GM12878 (cell line): ENCODE results near the gene CSMD2. TPM values are rescaled to one million over a fixed set of nuclear protein-coding genes. Genes with fewer than 3 reads are reported as not detected.

Source experiments
- ATAC-seq: fragments of 200-7000 bp; cut with Tn5 transposase; 3 replicates; pipeline ENCODE4 v1.9.1; 2020; ENCODE audit warnings: mild to moderate bottlenecking, moderate library complexity
- BruUV-seq: library from RNA; stranded (reverse); fragments of 400-500 nt; replicated peaks from 2 replicates; lab custom pipeline; 2021; lab: Mats Ljungman, UMichigan
- CTCF ChIA-PET: fragments of 300-600 bp; sonication (Branson Sonifier 250); formaldehyde crosslinking; extraction: SDS; loops from one replicate; lab custom pipeline; 2021; ENCODE audit warnings: inconsistent platforms; lab: Yijun Ruan, JAX
- POLR2A ChIA-PET: fragments of 350-600 bp; formaldehyde crosslinking; extraction: SDS; loops from one replicate; lab custom pipeline; 2021; ENCODE audit warnings: inconsistent platforms; lab: Charles Lee
- RAD21 ChIA-PET: fragments of 300-600 bp; sonication (Branson Sonifier 250); formaldehyde crosslinking; loops from one replicate; lab custom pipeline; 2023; ENCODE audit warnings: antibody characterized with exemption; ENCODE audit not compliant: unreplicated experiment; lab: Charles Lee
- SMC1A ChIA-PET: fragments of 300-600 bp; sonication (Branson Sonifier 250); formaldehyde crosslinking; loops from one replicate; lab custom pipeline; 2023; ENCODE audit not compliant: unreplicated experiment, uncharacterized antibody; lab: Charles Lee
- DNase-seq: peaks from one replicate; pipeline ENCODE4 v3.0.0-alpha.2; 2011; ENCODE audit warnings: low read depth, low spot score
- FAIRE-seq: peaks from 3 replicates; lab custom pipeline; 2011; peaks lifted over from hg19 to GRCh38; lab: Jason Lieb, UNC
- H2AFZ ChIP-seq: 2 replicates; pipeline ENCODE4 v1.6.0; 2011; ENCODE audit warnings: low read depth, low read length, control low read depth; ENCODE audit not compliant: control insufficient read depth
- H3K27ac ChIP-seq: 2 replicates; pipeline ENCODE4 v1.5.1; 2011; ENCODE audit warnings: control low read depth; ENCODE audit not compliant: control insufficient read depth, insufficient read depth
- H3K27me3 ChIP-seq, 2 experiments: replicated peaks in 1 of 2; 2 replicates each; pipeline versions ENCODE4 v1.6.0 to v1.6.1; 2011; ENCODE audit warnings: low read length in 1 of 2; ENCODE audit not compliant: control insufficient read depth in 2 of 2, insufficient read depth in 2 of 2
- H3K36me3 ChIP-seq, 2 experiments: 2 replicates each; pipeline ENCODE4 v1.5.1; 2011; ENCODE audit warnings: low read length in 1 of 2; ENCODE audit not compliant: control insufficient read depth in 2 of 2, insufficient read depth in 2 of 2
- H3K4me1 ChIP-seq: 2 replicates; pipeline ENCODE4 v1.6.1; 2011; ENCODE audit warnings: mild to moderate bottlenecking, low read length, moderate library complexity, mixed read lengths; ENCODE audit not compliant: control insufficient read depth, insufficient read depth
- H3K4me2 ChIP-seq: 2 replicates; pipeline ENCODE4 v1.6.0; 2011; ENCODE audit warnings: control low read depth; ENCODE audit not compliant: control insufficient read depth, insufficient read depth
- H3K4me3 ChIP-seq: fragments of 200-600 bp; sonication (generic); 2 replicates; pipeline ENCODE4 v1.5.1; 2016
- H3K79me2 ChIP-seq: 2 replicates; pipeline ENCODE4 v1.6.0; 2011; ENCODE audit warnings: low read length; ENCODE audit not compliant: control insufficient read depth, insufficient read depth
- H3K9ac ChIP-seq: 2 replicates; pipeline ENCODE4 v1.8.0; 2011; ENCODE audit warnings: low read length, control low read depth, mixed read lengths; ENCODE audit not compliant: control insufficient read depth, insufficient read depth
- H3K9me3 ChIP-seq: replicated peaks from 3 replicates; pipeline ENCODE4 v1.5.1; 2011; ENCODE audit warnings: mild to moderate bottlenecking, low read length; ENCODE audit not compliant: control insufficient read depth, insufficient read depth
- H4K20me1 ChIP-seq: 2 replicates; pipeline ENCODE4 v1.6.0; 2011; ENCODE audit not compliant: control insufficient read depth, insufficient read depth
- BCL11A ChIP-seq: IDR thresholded peaks from 2 replicates; pipeline ENCODE4 v1.6.1; 2011; ENCODE audit warnings: low read depth, low read length
- BCL3 ChIP-seq: IDR thresholded peaks from 2 replicates; pipeline ENCODE4 v1.6.1; 2011; ENCODE audit warnings: borderline replicate concordance, low read depth, mild to moderate bottlenecking, moderate library complexity, low read length; ENCODE audit not compliant: insufficient read depth, poor library complexity, severe bottlenecking
- ETV6 ChIP-seq, 2 experiments: fragments of 450-650 bp in 1 of 2; IDR thresholded peaks in 1 of 2; conservative IDR thresholded peaks in 1 of 2; 2 replicates each; pipeline ENCODE4 v1.6.1; 2014; ENCODE audit warnings: antibody characterized with exemption in 1 of 2, borderline replicate concordance in 1 of 2, low read depth in 1 of 2, mild to moderate bottlenecking in 1 of 2, moderate library complexity in 1 of 2
- IRF5 ChIP-seq: fragments of 450-650 bp; IDR thresholded peaks from 2 replicates; pipeline ENCODE4 v1.6.1; 2017; ENCODE audit warnings: borderline replicate concordance
- JUNB ChIP-seq: IDR thresholded peaks from 2 replicates; pipeline ENCODE4 v1.6.1; 2016; ENCODE audit warnings: antibody characterized with exemption, mild to moderate bottlenecking
- KLF5 ChIP-seq: fragments of 450-650 bp; IDR thresholded peaks from 2 replicates; pipeline ENCODE4 v1.6.1; 2014; ENCODE audit warnings: mild to moderate bottlenecking; ENCODE audit not compliant: partially characterized antibody
- NFYB ChIP-seq: IDR thresholded peaks from 2 replicates; pipeline ENCODE4 v1.6.1; 2011; ENCODE audit warnings: low read depth, mild to moderate bottlenecking, low read length, improper control_type of control experiment, moderate library complexity; ENCODE audit not compliant: insufficient read depth
- PKNOX1 ChIP-seq: fragments of 450-650 bp; IDR thresholded peaks from 2 replicates; pipeline ENCODE4 v1.6.1; 2016; ENCODE audit warnings: mild to moderate bottlenecking
- SRF ChIP-seq, 2 experiments: IDR thresholded peaks; 2 replicates each; pipeline ENCODE4 v1.6.1; 2011; ENCODE audit warnings: low read depth in 2 of 2, low read length in 2 of 2, mild to moderate bottlenecking in 1 of 2, moderate library complexity in 1 of 2
- WGBS: methylation state at CpG from one replicate; pipeline ENCODE4 v1.1.6; 2016; ENCODE audit warnings: low lambda C conversion rate; ENCODE audit not compliant: insufficient replicate concordance, insufficient coverage; ENCODE audit errors: missing lambda C conversion rate; 5-methylcytosine and 5-hydroxymethylcytosine counted together
- in situ Hi-C: fragments of 300-500 bp; cut with MboI; formaldehyde crosslinking; loops from 9 replicates; pipeline ENCODE4 v1.14.3; 2018; ENCODE audit warnings: mixed read lengths
- intact Hi-C: fragments of 100-400 bp; cut with micrococcal nuclease; formaldehyde crosslinking; loops from one replicate; pipeline ENCODE4 v1.14.2; 2022; ENCODE audit not compliant: unreplicated experiment
- polyA plus RNA-seq, 11 experiments: library from polyadenylated mRNA; depleted of rRNA in 4 of 11; unstranded in 6 of 11; stranded (reverse) in 5 of 11; fragments of >200 nt; fragmentation: Nextera tagmentation in 4 of 11; fragmentation: Illumina TruSeq in 1 of 11; extraction: Ambion mirVana in 4 of 11; extraction: Trizol in 1 of 11; gene quantifications; 1 replicate in 1 of 11; 2 replicates in 10 of 11; pipeline versions ENCODE4 v1.2.1 to v1.2.3, GENCODE V29; 2011 to 2016; ENCODE audit warnings: inconsistent platforms in 2 of 11, missing spikeins in 2 of 11, low read depth in 1 of 11
- total RNA-seq, 4 experiments: library from RNA; depleted of rRNA in 3 of 4; stranded (reverse); fragments of >200 nt in 3 of 4; fragmentation: Illumina TruSeq in 1 of 4; extraction: Trizol in 1 of 4; gene quantifications; 2 replicates each; pipeline versions ENCODE4 v1.2.1 to v1.2.3, GENCODE V29; 2013 to 2021

Gene CSMD2
- total and polyA plus RNA-seq, 10 of the 15 experiments (the other 5 are each of a cell fraction or from before 2014, with no cell fraction given) = under 0.01 TPM; not detected in 9

- Histone ChIP-seq H3K27ac (no peak overlapping the region), H3K9me3 (no peaks in the 10 kb centered on the region), H3K79me2 (no peaks in the 10 kb centered on the region), H2AFZ (no peak overlapping the region), H3K27me3 (peaks cover 0 to 3% of the 10 kb centered on the region in 2 experiments; a peak in 1 of 4 replicates), H3K36me3 (no peaks in the 10 kb centered on the region), H4K20me1 (no peaks in the 10 kb centered on the region), H3K4me3 (no peak overlapping the region), H3K4me2 (no peak overlapping the region), H3K9ac (no peak overlapping the region), H3K4me1 (no peaks in the 10 kb centered on the region)
- ChIA-PET CTCF (interaction anchor here (1.2 kb wide), 1 partner anchor 20 kb away, joined by 6 read pairs; no protein-coding TSS in a partner anchor), RAD21 (no interaction called here), SMC1A (no interaction called here), POLR2A (no interaction called here)
- in situ Hi-C loops = no loop called here
- ATAC-seq (no peak), DNase-seq (no peak), FAIRE-seq (no peak)
- WGBS = 55% methylated on average over 12 of the region's 12 CpGs
- BruUV-seq = no TSS peak
- TF ChIP-seq KLF5 = no peak
- no peak for TF ChIP-seq NFYB
- TF ChIP-seq SRF (IDR thresholded peaks at IDR 0.05; ENCODE audit: low read depth in 2 of 2, low read length in 2 of 2) = no peak
- no peak for TF ChIP-seq BCL3
- intact Hi-C loops = no loop called here
Measured at GRCh38 chr1:33653226-33653625, 511.8 kb downstream of the CSMD2 start.

GRCh38 chr1:33650708-33651107 is 514.3 kb downstream of the CSMD2 start:
- BruUV-seq = no TSS peak
- SMC1A ChIA-PET = no interaction called here
- intact Hi-C loops (no loop called here), in situ Hi-C loops (no loop called here)
- Histone ChIP-seq H3K27ac (no peak overlapping the region), H3K36me3 (no peaks in the 10 kb centered on the region), H2AFZ (no peak overlapping the region), H3K9me3 (no peaks in the 10 kb centered on the region), H3K27me3 (peaks cover 0 to 5% of the 10 kb centered on the region in 2 experiments; a peak in 2 of 4 replicates), H3K9ac (no peak overlapping the region), H4K20me1 (no peaks in the 10 kb centered on the region)
- RAD21 ChIA-PET = no interaction called here
- POLR2A ChIA-PET = no interaction called here
- FAIRE-seq (no peak), ATAC-seq (no peak)
- CTCF ChIA-PET = no interaction called here
- TF ChIP-seq PKNOX1 = no peak
- TF ChIP-seq BCL11A = no peak
- TF ChIP-seq JUNB = no peak
- TF ChIP-seq IRF5 = no peak
- TF ChIP-seq ETV6 (conservative IDR thresholded peaks at IDR 0.05 in 1 of 2, IDR thresholded peaks at IDR 0.05 in 1 of 2; ENCODE audit: borderline replicate concordance in 1 of 2, low read depth in 1 of 2) = no peak
- TF ChIP-seq, all 136 proteins: peak for 0
- WGBS = 27% methylated on average over 3 of the region's 3 CpGs
- H3K4me3 ChIP-seq = no peak overlapping the region
- no peaks in the 10 kb centered on the region for H3K4me1 ChIP-seq
- H3K79me2 ChIP-seq = no peaks in the 10 kb centered on the region
- no peak for DNase-seq
- H3K4me2 ChIP-seq = no peak overlapping the region
